Activated naive CD8-positive, alpha-beta T cell treated with anti-CD3 and anti-CD28 coated beads for 36 hours (primary cell): Measurements from ENCODE around the gene GK. TPM values are rescaled to one million over a fixed set of nuclear protein-coding genes. Genes with fewer than 3 reads are reported as not detected.
"Not testable (repeated sequence)": the region's sequence is repeated elsewhere in the genome, so short reads cannot be mapped to it uniquely, and the experiment has no call there.

Source experiments
- DNase-seq: peaks from one replicate; pipeline ENCODE4 v3.0.0; 2021
- H3K27ac Mint-ChIP-seq: one replicate; pipeline ENCODE4 v1.8.0; 2022; ENCODE audit warnings: mild to moderate bottlenecking, moderate library complexity, mixed read lengths
- H3K27me3 Mint-ChIP-seq: one replicate; pipeline ENCODE4 v1.8.0; 2022; ENCODE audit warnings: mild to moderate bottlenecking, mixed read lengths
- H3K36me3 Mint-ChIP-seq: one replicate; pipeline ENCODE4 v1.8.0; 2021; ENCODE audit warnings: mild to moderate bottlenecking, mixed read lengths
- H3K4me1 Mint-ChIP-seq: one replicate; pipeline ENCODE4 v1.8.0; 2021; ENCODE audit warnings: mixed read lengths
- H3K4me3 Mint-ChIP-seq: one replicate; pipeline ENCODE4 v1.8.0; 2022; ENCODE audit warnings: mild to moderate bottlenecking, moderate library complexity, mixed read lengths
- H3K9me3 Mint-ChIP-seq: one replicate; pipeline ENCODE4 v1.8.0; 2022; ENCODE audit warnings: mixed read lengths
- total RNA-seq, 2 experiments: library from RNA; stranded (reverse); gene quantifications; one replicate each; pipeline ENCODE4 v1.2.3, GENCODE V29; 2021

GK gene
- total RNA-seq, 2 experiments from 2014 or later: 30.4 to 32.4 TPM

DNA sequence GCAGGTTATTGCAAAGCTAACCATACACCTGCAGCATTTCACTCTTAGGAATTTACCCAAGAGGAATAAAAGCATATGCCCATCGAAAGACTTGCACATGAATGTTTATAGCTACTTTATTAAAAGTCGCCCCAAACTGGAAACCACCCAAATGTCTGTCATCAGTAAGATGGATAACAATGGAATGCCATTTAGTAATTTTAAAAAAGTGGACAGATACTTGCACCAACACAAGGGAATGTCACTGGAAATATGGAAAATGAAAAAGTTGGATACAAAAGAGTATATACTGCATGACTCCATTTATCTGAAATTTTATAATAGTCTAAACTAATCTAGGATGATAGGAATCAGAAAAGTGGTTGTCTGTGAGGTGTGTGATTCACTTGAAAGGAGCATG, 12.9 kb downstream of the GK start:
- Mint-ChIP-seq H3K4me1 (peaks cover 4% of the 10 kb centered on the region), H3K27me3 (no peaks in the 10 kb centered on the region), H3K9me3 (no peaks in the 10 kb centered on the region), H3K36me3 (peaks cover 25% of the 10 kb centered on the region), H3K4me3 (no peak overlapping the region), H3K27ac (no peak overlapping the region)
- no peak for DNase-seq

DNA sequence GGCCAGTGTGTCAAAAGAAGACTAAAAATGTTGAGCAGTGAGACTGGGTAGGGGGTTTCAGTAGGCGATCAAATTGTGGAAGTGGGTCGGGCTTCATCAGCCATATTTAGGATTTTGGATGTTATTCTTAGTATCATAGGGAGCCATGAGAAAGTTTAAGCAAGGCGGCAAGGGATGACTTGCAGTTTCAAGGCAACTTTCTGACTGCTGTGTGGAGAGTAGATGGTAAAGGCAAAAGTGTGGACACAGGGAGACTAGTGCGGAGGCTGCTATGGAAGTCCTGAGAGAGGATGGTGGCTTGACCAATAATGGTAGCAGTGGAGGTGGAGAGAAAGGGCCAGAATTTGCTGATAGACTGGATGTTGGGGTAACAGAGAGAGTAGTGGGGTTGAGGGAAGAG, 15.4 kb downstream of the GK start:
- Mint-ChIP-seq H3K4me1 (no peaks in the 10 kb centered on the region), H3K4me3 (no peak overlapping the region), H3K9me3 (no peaks in the 10 kb centered on the region), H3K27ac (no peak overlapping the region), H3K36me3 (peaks cover 24% of the 10 kb centered on the region), H3K27me3 (no peaks in the 10 kb centered on the region)
- DNase-seq: no peak

GRCh38 chrX:30671189-30671588, 18.0 kb downstream of the GK start:
- H3K9me3 Mint-ChIP-seq, H3K4me3 Mint-ChIP-seq, H3K4me1 Mint-ChIP-seq, H3K27ac Mint-ChIP-seq, H3K27me3 Mint-ChIP-seq, DNase-seq: not testable (repeated sequence)
- H3K36me3 Mint-ChIP-seq: peaks cover 28% of the 10 kb centered on the region

DNA sequence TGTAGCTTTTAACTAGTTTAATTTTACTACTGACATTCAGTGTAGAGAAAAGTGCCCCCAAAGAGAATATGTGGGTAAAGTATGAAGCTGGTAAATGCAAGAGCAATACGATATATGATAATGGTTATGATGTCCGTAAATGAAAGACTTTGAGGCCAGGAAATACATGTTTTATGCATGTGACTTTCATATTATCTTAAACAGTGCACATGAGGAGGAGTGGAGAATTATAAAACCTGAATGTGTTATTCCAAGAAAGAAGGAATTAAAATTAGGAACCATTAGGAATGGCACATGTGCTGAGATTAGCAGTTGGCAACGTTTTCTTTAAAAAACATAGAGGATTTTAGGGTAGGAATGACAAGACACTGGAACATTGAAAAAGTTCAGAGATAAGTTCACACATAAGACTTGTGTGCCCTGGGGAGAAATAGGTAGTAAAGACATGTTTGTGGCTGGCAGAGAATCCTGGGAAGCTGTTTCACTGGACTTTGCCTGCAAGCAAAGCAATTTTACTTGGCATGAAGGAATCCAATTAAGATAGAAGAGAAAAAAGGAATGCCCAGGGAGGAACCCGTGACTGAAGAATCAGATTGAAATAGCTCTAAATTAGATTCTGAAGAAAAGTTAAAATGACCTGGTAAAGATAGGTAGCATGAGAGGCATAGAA, 20.0 kb downstream of the GK start:
- H3K9me3 Mint-ChIP-seq: no peaks in the 10 kb centered on the region
- H3K27me3 Mint-ChIP-seq: no peaks in the 10 kb centered on the region
- H3K4me3 Mint-ChIP-seq: no peak overlapping the region
- H3K36me3 Mint-ChIP-seq: peaks cover 31% of the 10 kb centered on the region
- DNase-seq: no peak
- H3K27ac Mint-ChIP-seq: no peak overlapping the region
- no peaks in the 10 kb centered on the region for H3K4me1 Mint-ChIP-seq

DNA sequence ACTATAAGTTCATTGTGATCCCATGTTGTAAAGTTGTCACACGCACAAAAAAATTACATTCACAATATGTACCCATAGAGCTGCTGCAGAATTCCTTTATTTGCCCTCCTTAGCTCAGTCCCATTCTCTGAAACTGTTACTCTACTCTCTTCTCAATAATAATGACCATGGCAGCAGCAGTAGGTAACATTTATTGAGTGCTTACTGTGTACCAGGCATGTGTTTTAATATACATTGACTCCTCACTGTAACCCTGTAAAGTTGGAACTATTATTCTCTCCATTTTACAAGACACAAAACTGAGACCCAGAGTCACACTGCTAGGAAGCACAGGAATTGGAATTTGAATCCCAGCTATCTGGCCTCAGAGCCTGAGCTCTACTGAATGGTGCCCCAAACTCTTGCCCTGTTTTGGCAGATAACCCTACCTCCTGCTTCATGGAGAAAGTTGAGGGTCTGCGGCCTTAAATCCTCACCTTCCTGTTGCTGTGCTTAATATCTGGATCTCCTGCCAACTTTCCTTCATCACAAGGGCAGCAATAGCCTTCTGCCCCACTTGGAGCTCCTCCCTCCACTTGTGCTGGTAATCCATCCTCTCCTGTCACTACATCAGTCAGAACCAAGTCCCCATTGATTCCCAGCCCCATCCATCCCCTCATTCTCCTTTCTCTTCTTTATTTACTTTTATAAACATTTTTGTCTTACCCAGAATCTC, 20.8 kb downstream of the GK start:
- Mint-ChIP-seq H3K4me1 (no peaks in the 10 kb centered on the region), H3K36me3 (peaks cover 24% of the 10 kb centered on the region), H3K9me3 (no peaks in the 10 kb centered on the region), H3K4me3 (no peak overlapping the region), H3K27me3 (no peaks in the 10 kb centered on the region), H3K27ac (no peak overlapping the region)
- no peak for DNase-seq

- Mint-ChIP-seq H3K9me3 (no peaks in the 10 kb centered on the region), H3K27me3 (no peaks in the 10 kb centered on the region), H3K4me3 (no peak overlapping the region), H3K4me1 (no peaks in the 10 kb centered on the region), H3K36me3 (peaks cover 28% of the 10 kb centered on the region), H3K27ac (no peak overlapping the region)
- no peak for DNase-seq
Observed at GRCh38 chrX:30674799-30675198, 21.6 kb downstream of the GK start.

DNA sequence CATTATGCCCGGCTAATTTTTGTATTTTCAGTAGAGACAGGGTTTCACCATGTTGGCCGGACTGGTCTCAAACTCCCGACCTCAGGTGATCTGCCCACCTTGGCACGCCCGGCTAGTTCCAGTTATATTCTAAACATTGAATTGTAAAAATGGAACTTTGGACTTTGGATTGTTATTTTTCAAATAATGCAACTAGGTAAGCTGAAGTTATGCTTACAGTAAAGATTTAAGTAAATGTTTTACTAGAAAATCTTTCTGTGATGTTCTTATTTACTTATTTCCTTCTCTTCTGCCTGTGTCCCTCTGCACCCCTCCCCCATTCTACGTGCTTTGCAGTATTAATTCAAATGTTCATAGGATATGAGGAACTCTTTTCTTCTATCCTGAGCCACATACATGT, 26.1 kb downstream of the GK start:
- H3K4me1 Mint-ChIP-seq: no peaks in the 10 kb centered on the region
- no peaks in the 10 kb centered on the region for H3K9me3 Mint-ChIP-seq
- H3K4me3 Mint-ChIP-seq: no peak overlapping the region
- no peak for DNase-seq
- H3K27ac Mint-ChIP-seq: no peak overlapping the region
- no peaks in the 10 kb centered on the region for H3K27me3 Mint-ChIP-seq
- H3K36me3 Mint-ChIP-seq: peaks cover 24% of the 10 kb centered on the region

DNA sequence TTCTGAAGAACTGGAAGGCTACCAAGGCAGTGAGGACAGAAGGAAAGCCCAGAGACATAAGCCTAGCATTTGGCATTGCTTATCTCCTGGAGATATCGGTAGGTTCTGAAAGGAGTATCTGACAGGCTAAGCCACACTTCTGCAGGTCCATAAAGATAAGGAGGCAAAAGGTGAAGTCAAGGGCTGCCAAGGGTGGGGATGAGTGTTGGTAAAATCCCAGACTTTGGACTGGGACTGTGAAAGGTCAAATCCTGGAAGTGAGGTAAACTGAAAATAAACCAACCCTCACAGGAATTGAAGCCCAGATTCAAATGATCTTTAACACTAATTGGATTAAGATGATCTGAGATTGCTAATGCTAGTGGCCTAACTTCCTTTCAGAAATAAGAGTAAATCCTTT, 27.4 kb downstream of the GK start:
- H3K9me3 Mint-ChIP-seq: no peaks in the 10 kb centered on the region
- no peak overlapping the region for H3K27ac Mint-ChIP-seq
- no peaks in the 10 kb centered on the region for H3K4me1 Mint-ChIP-seq
- peaks cover 20% of the 10 kb centered on the region for H3K36me3 Mint-ChIP-seq
- no peak for DNase-seq
- H3K27me3 Mint-ChIP-seq: no peaks in the 10 kb centered on the region
- H3K4me3 Mint-ChIP-seq: no peak overlapping the region

DNA sequence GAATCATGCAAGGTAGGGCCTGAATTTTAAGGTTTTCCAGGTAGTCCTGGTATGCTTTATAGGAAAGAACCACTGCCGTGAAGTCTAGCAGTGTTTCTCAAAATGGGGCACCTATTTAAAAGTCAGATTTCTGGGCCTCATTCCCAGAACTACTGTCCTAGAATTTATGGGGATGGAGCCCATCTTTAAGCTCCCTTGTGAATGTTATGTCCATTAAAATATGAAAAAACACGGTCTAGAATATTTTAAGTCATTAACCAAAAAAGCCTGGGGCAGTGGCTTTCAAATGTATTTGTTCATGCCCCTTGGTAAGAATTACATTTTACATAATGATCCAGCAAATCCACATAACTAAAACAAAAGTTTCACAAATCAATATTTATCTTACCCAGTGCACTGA, 35.4 kb downstream of the GK start:
- Mint-ChIP-seq H3K4me1 (no peaks in the 10 kb centered on the region), H3K36me3 (peaks cover 12% of the 10 kb centered on the region), H3K9me3 (no peaks in the 10 kb centered on the region), H3K4me3 (no peak overlapping the region), H3K27me3 (no peaks in the 10 kb centered on the region), H3K27ac (no peak overlapping the region)
- DNase-seq: no peak

- Mint-ChIP-seq H3K27me3 (no peaks in the 10 kb centered on the region), H3K4me3 (no peak overlapping the region), H3K27ac (no peak overlapping the region), H3K4me1 (no peaks in the 10 kb centered on the region), H3K9me3 (no peaks in the 10 kb centered on the region), H3K36me3 (peaks cover 12% of the 10 kb centered on the region)
- no peak for DNase-seq
Observed at GRCh38 chrX:30689116-30689515, 35.9 kb downstream of the GK start.

DNA sequence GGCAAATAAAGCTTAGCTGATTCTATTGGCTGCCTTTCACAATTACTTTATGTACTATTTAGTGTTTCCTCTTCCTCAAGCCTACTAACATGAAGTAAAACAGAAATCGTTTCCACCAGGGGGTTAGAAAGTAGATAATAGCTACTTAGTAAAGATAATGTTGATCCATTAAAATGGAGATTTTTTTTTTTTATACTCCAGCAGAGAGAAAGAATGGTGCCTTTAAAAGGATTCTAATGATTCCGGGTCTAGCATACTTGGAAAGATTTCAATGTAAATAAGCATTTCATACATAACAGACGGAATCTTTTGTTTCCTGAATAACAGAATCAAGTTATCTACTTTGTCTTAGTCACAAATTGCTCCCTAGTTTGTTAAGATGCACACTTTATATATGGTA, 37.1 kb downstream of the GK start:
- no peak for DNase-seq
- Mint-ChIP-seq H3K27ac (no peak overlapping the region), H3K4me3 (no peak overlapping the region), H3K27me3 (no peaks in the 10 kb centered on the region), H3K4me1 (no peaks in the 10 kb centered on the region), H3K36me3 (peaks cover 18% of the 10 kb centered on the region), H3K9me3 (no peaks in the 10 kb centered on the region)

DNA sequence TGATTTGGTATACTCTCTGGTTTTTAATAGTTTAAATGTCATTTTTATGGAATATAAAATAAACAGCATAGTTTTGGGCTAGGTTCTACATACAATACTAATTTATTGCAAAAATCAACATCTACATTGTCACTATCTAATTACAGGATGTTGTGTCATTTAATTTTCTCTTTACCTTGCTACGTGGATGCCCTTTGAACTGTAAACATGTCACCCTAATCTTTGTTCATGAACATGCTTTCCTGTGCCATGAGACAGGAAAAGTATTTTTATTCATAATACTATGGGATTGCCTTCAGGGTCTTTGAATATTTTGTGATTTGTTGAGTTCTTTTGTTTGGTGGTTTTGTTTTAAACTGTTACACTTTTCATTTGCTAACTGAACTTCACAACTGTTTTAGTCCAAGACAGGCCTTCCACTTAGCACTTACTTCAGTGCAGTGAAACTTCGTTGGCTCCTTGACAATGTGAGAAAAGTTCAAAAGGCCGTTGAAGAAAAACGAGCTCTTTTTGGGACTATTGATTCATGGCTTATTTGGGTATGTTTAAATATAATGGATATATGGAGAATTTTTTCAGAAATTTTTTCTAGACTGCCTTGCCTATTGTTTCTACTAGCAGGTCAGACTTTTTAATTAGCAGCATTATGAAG, 40.9 kb downstream of the GK start:
- Mint-ChIP-seq H3K9me3 (no peaks in the 10 kb centered on the region), H3K27ac (no peak overlapping the region), H3K36me3 (peaks cover 14% of the 10 kb centered on the region), H3K27me3 (no peaks in the 10 kb centered on the region), H3K4me3 (no peak overlapping the region), H3K4me1 (no peaks in the 10 kb centered on the region)
- no peak for DNase-seq

GRCh38 chrX:30702736-30703135, 49.5 kb downstream of the GK start:
- no peaks in the 10 kb centered on the region for H3K4me1 Mint-ChIP-seq
- H3K27me3 Mint-ChIP-seq: no peaks in the 10 kb centered on the region
- no peaks in the 10 kb centered on the region for H3K9me3 Mint-ChIP-seq
- H3K27ac Mint-ChIP-seq: no peak overlapping the region
- H3K4me3 Mint-ChIP-seq: no peak overlapping the region
- DNase-seq: no peak
- peaks cover 12% of the 10 kb centered on the region for H3K36me3 Mint-ChIP-seq

GRCh38 chrX:30706216-30706775, 53.1 kb downstream of the GK start:
- no peaks in the 10 kb centered on the region for H3K9me3 Mint-ChIP-seq

DNA sequence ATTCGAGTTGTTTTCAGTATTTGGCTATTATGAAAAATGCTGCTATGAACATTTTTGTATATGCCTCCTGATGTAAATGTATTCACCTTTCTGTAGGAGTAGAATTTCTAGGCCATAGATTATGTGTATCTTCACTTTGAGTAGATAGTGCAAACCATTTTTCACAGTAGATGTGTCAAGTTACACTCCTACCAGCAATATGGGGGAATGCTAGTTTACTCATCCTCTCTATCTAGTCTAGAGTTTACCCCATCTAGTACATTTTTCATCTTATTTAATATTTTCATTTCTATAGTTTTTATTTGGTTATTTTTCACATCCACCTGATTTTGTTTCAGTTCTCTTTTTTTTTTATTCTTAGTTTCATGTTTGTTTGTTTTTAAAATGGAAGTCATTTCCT, 59.0 kb downstream of the GK start:
- Mint-ChIP-seq H3K27me3 (no peaks in the 10 kb centered on the region), H3K27ac (no peak overlapping the region), H3K36me3 (peaks cover 23% of the 10 kb centered on the region), H3K4me1 (peaks cover 17% of the 10 kb centered on the region), H3K4me3 (no peak overlapping the region), H3K9me3 (no peaks in the 10 kb centered on the region)
- no peak for DNase-seq

More at GRCh38 chrX:30706216-30706775, 53.1 kb downstream of the GK start:
- H3K36me3 Mint-ChIP-seq: peaks cover 20% of the 10 kb centered on the region
- no peak overlapping the region for H3K27ac Mint-ChIP-seq
- H3K4me1 Mint-ChIP-seq: no peaks in the 10 kb centered on the region
- DNase-seq: no peak
- H3K27me3 Mint-ChIP-seq: no peaks in the 10 kb centered on the region
- no peak overlapping the region for H3K4me3 Mint-ChIP-seq
